Pancreas (tissue), 10 donors: ENCODE measurements around the gene ATP1A1. TPM values are rescaled to one million over a fixed set of nuclear protein-coding genes. Genes with fewer than 3 reads are reported as not detected.
A peak's percentile ranks its signal among the peaks of the same experiment; 100 is the strongest.

Experiments
- ATAC-seq, 4 donors: fragments of 200-7000 bp; cut with Tn5 transposase; one replicate each; pipeline versions ENCODE4 v1.8.0 to v1.9.1; 2020; ENCODE audit warnings: mild to moderate bottlenecking in 4 of 4, moderate library complexity in 4 of 4
- DNase-seq, 6 donors: peaks; one replicate each; pipeline ENCODE4 v3.0.0-alpha.2; 2020
- FAIRE-seq: peaks from 2 replicates; lab custom pipeline; 2012; peaks lifted over from hg19 to GRCh38; lab: Jason Lieb, UNC
- H3K27ac ChIP-seq, 4 donors: fragments of 200-600 bp; sonication (generic); 1 replicate in 3 of 4; 2 replicates in 1 of 4; pipeline versions ENCODE4 v1.5.0 to v1.8.0; 2020
- H3K27me3 ChIP-seq, 4 donors: fragments of 200-600 bp; one replicate each; pipeline ENCODE4 v1.8.0; 2021
- H3K36me3 ChIP-seq, 3 donors: fragments of 200-600 bp; sonication (generic) in 1 of 3; one replicate each; pipeline versions ENCODE4 v1.5.0 to v1.8.0; 2020 to 2021
- H3K4me1 ChIP-seq, 3 donors: fragments of 200-600 bp; one replicate each; pipeline ENCODE4 v1.8.0; 2021
- H3K4me3 ChIP-seq, 4 donors: fragments of 200-600 bp; sonication (generic) in 2 of 4; one replicate each; pipeline versions ENCODE4 v1.5.0 to v1.8.0; 2020 to 2021
- H3K9me3 ChIP-seq, 4 donors: fragments of 200-600 bp; one replicate each; pipeline ENCODE4 v1.8.0; 2021
- CTCF ChIP-seq, 4 donors: fragments of 200-600 bp; sonication (generic) in 3 of 4; IDR thresholded peaks; one replicate each; pipeline versions ENCODE4 v1.5.0 to v1.8.0; 2021; ENCODE audit warnings: antibody characterized with exemption in 4 of 4
- WGBS, 2 donors: extraction: QIAGEN DNeasy Blood & Tissue Kit; methylation state at CpG; one replicate each; pipeline ENCODE4 v1.1.7; 2013; 5-methylcytosine and 5-hydroxymethylcytosine counted together
- intact Hi-C, 3 donors: fragments of 100-400 bp; cut with DNase I; formaldehyde crosslinking; loops; one replicate each; pipeline versions ENCODE4 v1.11.1 to v1.14.2; 2022
- polyA plus RNA-seq, 2 donors: library from polyadenylated mRNA; stranded (reverse); fragments of 200-250 nt; gene quantifications; one replicate each; pipeline ENCODE4 v1.2.3, GENCODE V29; 2013
- total RNA-seq, 6 donors: library from RNA; stranded (reverse); fragmentation: NEBNext Ultra II Directional in 4 of 6; extraction: Animal tissue kit (Norgen Biotek cat#: 25700) in 4 of 6; gene quantifications; one replicate each; pipeline versions ENCODE4 v1.2.1 to v1.2.4, GENCODE V29; 2021 to 2023
- donor health status: healthy with polysubstance abuse.
- donor health status: DM: no; HTN: no; CAD: no; lungs with moderate emphysema.
- donor health status: DM: no; HTN: no; CAD: no.
- donor health status: control.
- donor health status: control.
- donor health status: Bipolar disorder and iron deficiency.
- donor health status: DM: yes; HTN: yes; CAD: no.
- donor health status: DM: no; HTN: no; CAD: no.
- donor health status: DM: no; HTN: no; CAD: no.
- donor health status: DM: yes; HTN: yes; CAD: no.

ATP1A1 gene
- total and polyA plus RNA-seq, 8 donors, result 226 to 735 (median 490) TPM

DNA sequence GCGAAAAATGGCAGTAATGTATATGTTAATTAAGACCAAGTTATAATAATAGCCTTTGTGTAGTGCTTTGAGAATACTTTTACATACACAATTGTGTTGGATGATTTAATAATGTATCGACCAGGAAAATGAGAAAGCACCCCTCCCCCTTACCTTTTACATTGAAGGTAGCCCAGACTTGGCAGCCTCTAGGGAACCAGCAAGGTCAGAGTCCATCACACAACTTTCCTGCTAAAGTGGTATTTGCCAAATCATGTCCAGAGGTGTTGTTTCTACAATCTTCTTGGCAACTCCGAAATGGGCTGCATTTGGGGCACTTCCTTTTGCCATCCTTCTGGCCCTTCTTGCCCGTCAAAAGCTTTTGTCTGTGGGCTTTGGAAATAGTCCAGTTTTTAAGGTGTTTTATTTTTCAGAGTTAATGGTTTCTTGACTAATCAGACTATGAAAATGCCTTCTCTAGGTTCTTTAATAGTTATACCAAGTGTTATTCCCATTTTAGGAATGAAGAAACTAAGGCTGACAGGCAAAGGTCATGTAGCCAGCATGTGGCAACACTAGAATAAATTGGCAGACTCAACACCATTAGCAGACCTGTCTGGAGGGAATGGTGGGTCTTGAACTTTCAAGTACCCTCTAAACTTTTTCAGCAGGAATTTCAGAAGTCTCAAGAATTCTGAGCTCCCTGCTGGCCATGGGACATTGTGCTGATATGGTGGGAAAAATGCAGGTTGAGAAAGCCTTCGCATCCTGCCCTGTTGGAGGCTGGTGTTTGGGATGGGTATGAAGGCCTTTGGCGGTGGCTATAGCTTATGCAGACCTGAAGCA is 6.8 kb downstream of the ATP1A1 start:
- H3K9me3 ChIP-seq, result no peaks in the 10 kb centered on the region
- DNase-seq, result peak in 4 of 6 donors; percentile 44 to 69 (median 56)
- peak overlapping the region in 2 of 4 donors; percentile 1 to 8 for H3K4me3 ChIP-seq
- peaks cover 47 to 87% (median 83%) of the 10 kb centered on the region in 3 donors for H3K4me1 ChIP-seq
- ATAC-seq, result peak; percentile 39 to 65 (median 55)
- no peaks in the 10 kb centered on the region for H3K27me3 ChIP-seq
- FAIRE-seq, result no peak
- 36 to 40% methylated on average over 6 of the region's 6 CpGs for WGBS, 2 donors
- H3K27ac ChIP-seq, result peak overlapping the region in 3 of 4 donors; percentile 17 to 96 (median 95)
- no peak for TF ChIP-seq CTCF (IDR thresholded peaks at IDR 0.05)
- peaks cover 0 to 6% (median under 1%) of the 10 kb centered on the region in 3 donors for H3K36me3 ChIP-seq
- intact Hi-C loops, result loop anchor here in 2 of 3 donors (10.0 kb wide), 2 partner anchors 65 to 225 kb away; no protein-coding TSS in a partner anchor

DNA sequence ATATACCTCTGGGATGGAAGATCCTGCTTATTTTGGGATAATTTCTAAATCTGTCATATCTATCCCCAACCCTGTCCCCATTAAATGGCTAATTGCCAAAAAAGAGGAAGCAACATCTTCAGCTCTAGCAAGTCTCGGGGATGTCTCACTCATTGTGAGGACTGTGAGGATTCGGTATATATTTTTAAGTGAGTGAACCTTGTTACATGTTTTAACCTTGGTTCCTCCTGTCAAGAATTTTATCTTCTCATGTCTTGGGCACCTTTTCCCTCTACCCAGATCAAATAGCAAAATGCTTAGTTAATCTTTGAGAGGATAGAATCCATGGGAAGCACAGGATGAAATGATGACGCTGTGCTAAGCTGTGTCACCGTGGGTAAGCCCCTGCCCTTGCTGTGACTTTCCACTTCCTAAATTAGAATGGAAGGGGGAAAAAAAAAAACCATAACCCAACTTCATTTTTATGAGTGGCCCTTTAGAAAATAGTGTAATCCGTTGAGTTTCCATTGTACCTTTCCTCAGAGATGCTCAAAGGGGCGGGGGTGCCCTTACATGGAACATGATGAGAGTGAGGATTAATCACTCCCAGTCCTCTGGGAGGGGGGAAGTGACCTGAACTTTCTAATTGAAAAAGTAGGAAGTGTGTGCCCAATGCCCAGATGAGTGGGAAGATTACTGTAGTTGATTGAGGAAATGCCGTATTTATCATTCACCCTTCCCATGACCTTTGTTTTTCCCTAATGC is 7.6 kb downstream of the ATP1A1 start:
- intact Hi-C loops, result no loop called here
- Histone ChIP-seq H3K27me3 (no peaks in the 10 kb centered on the region), H3K9me3 (no peaks in the 10 kb centered on the region), H3K27ac (peak overlapping the region in 3 of 4 donors; percentile 17 to 96 (median 95)), H3K4me3 (no peak overlapping the region), H3K4me1 (peaks cover 47 to 83% (median 79%) of the 10 kb centered on the region in 3 donors), H3K36me3 (peaks cover 0 to 14% (median 9%) of the 10 kb centered on the region in 3 donors)
- 49 to 60% methylated on average over 7 of the region's 7 CpGs for WGBS, 2 donors
- FAIRE-seq, result no peak
- TF ChIP-seq CTCF (IDR thresholded peaks at IDR 0.05), result no peak
- ATAC-seq, result no peak
- no peak for DNase-seq

GRCh38 chr1:116382321-116382720 is 9.3 kb downstream of the ATP1A1 start:
- Histone ChIP-seq H3K27me3 (no peaks in the 10 kb centered on the region), H3K4me3 (no peak overlapping the region), H3K4me1 (peaks cover 39 to 79% (median 71%) of the 10 kb centered on the region in 3 donors), H3K36me3 (peaks cover 0 to 30% (median 13%) of the 10 kb centered on the region in 3 donors), H3K27ac (peak overlapping the region in 2 of 4 donors; percentile 95 to 96), H3K9me3 (no peaks in the 10 kb centered on the region)
- intact Hi-C loops, result no loop called here
- DNase-seq (no peak), ATAC-seq (no peak), FAIRE-seq (no peak)
- TF ChIP-seq CTCF (IDR thresholded peaks at IDR 0.05), result no peak
- WGBS, 2 donors, result 10 to 24% methylated on average over 2 of the region's 2 CpGs

DNA sequence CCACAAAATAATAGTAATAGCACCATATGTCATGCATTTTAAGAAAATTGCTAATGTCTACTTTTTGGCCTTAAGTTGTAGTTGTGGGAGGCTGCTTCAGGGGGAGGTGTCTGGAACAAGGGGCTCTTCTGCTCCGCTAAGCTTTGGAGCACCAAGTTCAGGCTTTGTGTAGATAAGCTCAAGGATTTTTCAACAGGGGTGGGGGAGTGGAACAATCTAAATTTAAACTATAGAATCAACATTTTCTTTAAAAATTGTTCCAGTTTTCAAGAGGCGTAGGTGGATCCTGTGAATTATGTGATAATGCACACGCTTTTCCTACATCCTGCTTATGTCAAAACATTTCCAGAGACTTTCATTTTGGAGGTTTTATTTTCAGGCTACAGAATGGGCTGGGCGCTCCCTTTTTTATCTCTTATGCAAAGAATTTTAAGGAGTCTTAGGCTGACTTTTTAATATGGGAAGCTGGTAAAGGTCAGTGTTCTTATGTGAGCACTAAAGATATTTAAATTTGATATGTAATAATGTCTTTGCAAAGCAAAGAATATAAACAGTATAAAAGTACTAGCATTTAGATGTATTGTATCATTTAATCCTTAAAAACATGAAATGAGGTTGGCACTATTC is 9.9 kb downstream of the ATP1A1 start:
- no peaks in the 10 kb centered on the region for H3K9me3 ChIP-seq
- no peak overlapping the region for H3K4me3 ChIP-seq
- intact Hi-C loops, result no loop called here
- WGBS, 2 donors, result 34 to 43% methylated on average over 4 of the region's 4 CpGs
- H3K36me3 ChIP-seq, result peaks cover 0 to 36% (median 16%) of the 10 kb centered on the region in 3 donors
- FAIRE-seq (no peak), DNase-seq (no peak), ATAC-seq (no peak)
- TF ChIP-seq CTCF (IDR thresholded peaks at IDR 0.05), result no peak
- no peaks in the 10 kb centered on the region for H3K27me3 ChIP-seq
- peaks cover 38 to 79% (median 66%) of the 10 kb centered on the region in 3 donors for H3K4me1 ChIP-seq
- H3K27ac ChIP-seq, result peak overlapping the region in 2 of 4 donors; percentile 15 to 95
